Measurements from ENCODE around the gene LTN1. TPM values are rescaled to one million over a fixed set of nuclear protein-coding genes. Genes with fewer than 3 reads are reported as not detected.

Gene LTN1
- polyA plus RNA-seq, 3 donors: 6.0 to 14.0 (median 11.7) TPM

- no peak for TF ChIP-seq CTCF (IDR thresholded peaks at IDR 0.05)
- Histone ChIP-seq H3K27ac (ENCODE audit: low read depth in 1 of 2, low read length in 2 of 2) (no peak overlapping the region), H4K20me1 (ENCODE audit: insufficient read depth, low read length) (peaks cover 35% of the 10 kb centered on the region), H3K4me3 (replicated peaks in 1 of 3; ENCODE audit: low read depth in 2 of 3, low read length in 3 of 3) (no peak overlapping the region), H3K9me3 (replicated peaks in 1 of 2; ENCODE audit: control insufficient read depth in 1 of 2, insufficient read depth in 1 of 2, low read length in 2 of 2) (no peaks in the 10 kb centered on the region), H2AFZ (ENCODE audit: insufficient read depth, low read depth, low read length, poor library complexity, severe bottlenecking) (no peak overlapping the region), H3K27me3 (ENCODE audit: control insufficient read depth in 2 of 2, insufficient read depth in 2 of 2, low read length in 2 of 2) (no peaks in the 10 kb centered on the region), H3K4me2 (replicated peaks; ENCODE audit: extremely low read depth, low read length, poor library complexity, severe bottlenecking) (no peak overlapping the region), H3K4me1 (ENCODE audit: control insufficient read depth in 1 of 2, insufficient read depth in 2 of 2, low read length in 2 of 2) (no peaks in the 10 kb centered on the region), H3K9ac (ENCODE audit: insufficient read depth, low read length, poor library complexity, severe bottlenecking) (no peak overlapping the region), H3K36me3 (replicated peaks in 1 of 2; ENCODE audit: control insufficient read depth in 1 of 2, insufficient read depth in 2 of 2, low read length in 2 of 2) (peaks cover 90 to 100% of the 10 kb centered on the region in 2 donors), H3K79me2 (ENCODE audit: insufficient read depth, low read length) (peaks cover 37% of the 10 kb centered on the region)
- H3K9me3 Mint-ChIP-seq: no peaks in the 10 kb centered on the region
- DNase-seq: no peak
- H3K4me3 Mint-ChIP-seq: no peak overlapping the region
- no peaks in the 10 kb centered on the region for H3K4me1 Mint-ChIP-seq
- no CpG with 5 or more reads among the region's 4 CpGs for WGBS (ENCODE audit: insufficient coverage)
- no peaks in the 10 kb centered on the region for H3K27me3 Mint-ChIP-seq (ENCODE audit: low read depth in 3 of 3)
- H3K27ac Mint-ChIP-seq: peak overlapping the region in 1 of 7 donors; percentile 26
- H3K36me3 Mint-ChIP-seq: peaks cover 76 to 91% of the 10 kb centered on the region in 2 donors
- intact Hi-C loops (cut with micrococcal nuclease): loop anchor here (5.0 kb wide), 1 partner anchor 34 kb away; no protein-coding TSS in a partner anchor
These were observed 40.6 kb upstream of the LTN1 start for GRCh38 chr21:29033301-29033700.

- intact Hi-C loops (cut with micrococcal nuclease): loop anchor here (5.0 kb wide), 1 partner anchor 36 kb away; no protein-coding TSS in a partner anchor
- Mint-ChIP-seq H3K4me3 (no peak overlapping the region), H3K27ac (peak overlapping the region in 2 of 7 donors; percentile 3 to 6), H3K36me3 (peaks cover 59 to 78% of the 10 kb centered on the region in 2 donors), H3K4me1 (peaks cover 8% of the 10 kb centered on the region), H3K9me3 (no peaks in the 10 kb centered on the region), H3K27me3 (ENCODE audit: low read depth in 3 of 3) (no peaks in the 10 kb centered on the region)
- no CpG with 5 or more reads among the region's 1 CpG for WGBS (ENCODE audit: insufficient coverage)
- Histone ChIP-seq H3K9me3 (replicated peaks in 1 of 2; ENCODE audit: control insufficient read depth in 1 of 2, insufficient read depth in 1 of 2, low read length in 2 of 2) (no peaks in the 10 kb centered on the region), H2AFZ (ENCODE audit: insufficient read depth, low read depth, low read length, poor library complexity, severe bottlenecking) (no peak overlapping the region), H3K79me2 (ENCODE audit: insufficient read depth, low read length) (peaks cover 61% of the 10 kb centered on the region), H3K27me3 (ENCODE audit: control insufficient read depth in 2 of 2, insufficient read depth in 2 of 2, low read length in 2 of 2) (no peaks in the 10 kb centered on the region), H3K9ac (ENCODE audit: insufficient read depth, low read length, poor library complexity, severe bottlenecking) (no peak overlapping the region), H3K36me3 (replicated peaks in 1 of 2; ENCODE audit: control insufficient read depth in 1 of 2, insufficient read depth in 2 of 2, low read length in 2 of 2) (peaks cover 67 to 80% of the 10 kb centered on the region in 2 donors), H3K4me2 (replicated peaks; ENCODE audit: extremely low read depth, low read length, poor library complexity, severe bottlenecking) (no peak overlapping the region), H3K4me1 (ENCODE audit: control insufficient read depth in 1 of 2, insufficient read depth in 2 of 2, low read length in 2 of 2) (peaks cover 1 to 3% of the 10 kb centered on the region in 2 donors), H4K20me1 (ENCODE audit: insufficient read depth, low read length) (peaks cover 56% of the 10 kb centered on the region), H3K4me3 (replicated peaks in 1 of 3; ENCODE audit: low read depth in 2 of 3, low read length in 3 of 3) (no peak overlapping the region), H3K27ac (ENCODE audit: low read depth in 1 of 2, low read length in 2 of 2) (no peak overlapping the region)
- no peak for DNase-seq
- TF ChIP-seq CTCF (IDR thresholded peaks at IDR 0.05): no peak
These were observed 38.2 kb upstream of the LTN1 start for GRCh38 chr21:29030909-29031308.
